HepG2 (cell line): ENCODE data around the gene KHK. TPM values are rescaled to one million over a fixed set of nuclear protein-coding genes. Genes with fewer than 3 reads are reported as not detected.

ENCODE experiments used
- AKAP8 ChIP-seq: sonication (generic); formaldehyde crosslinking; IDR thresholded peaks from 2 replicates; pipeline ENCODE4 v1.5.1; 2020; ENCODE audit warnings: mild to moderate bottlenecking, missing genetic modification reagents
- CCDC6 ChIP-seq: sonication (generic); formaldehyde crosslinking; IDR thresholded peaks from 2 replicates; pipeline ENCODE4 v1.8.1; 2022; ENCODE audit warnings: mild to moderate bottlenecking, missing genetic modification reagents, moderate library complexity
- KLF13 ChIP-seq: sonication (generic); formaldehyde crosslinking; IDR thresholded peaks from 2 replicates; pipeline ENCODE4 v1.4.0; 2020; ENCODE audit warnings: mild to moderate bottlenecking, missing genetic modification reagents
- MBNL3 ChIP-seq: fragments of 250-450 bp; sonication (Bioruptor Pico); conservative IDR thresholded peaks from 2 replicates; pipeline ENCODE4 v1.8.0; 2022; ENCODE audit warnings: mild to moderate bottlenecking, inconsistent platforms
- MIXL1 ChIP-seq: IDR thresholded peaks from 2 replicates; pipeline ENCODE4 v1.6.1; 2016
- MTA1 ChIP-seq: sonication (generic); formaldehyde crosslinking; IDR thresholded peaks from 2 replicates; pipeline ENCODE4 v1.4.0; 2020; ENCODE audit warnings: missing genetic modification reagents, mild to moderate bottlenecking, borderline replicate concordance
- PPARG ChIP-seq: conservative IDR thresholded peaks from 2 replicates; pipeline ENCODE4 v1.6.1; 2016; ENCODE audit warnings: missing biosample characterization, missing genetic modification reagents
- RAD51 ChIP-seq: fragments of 450-650 bp; IDR thresholded peaks from 2 replicates; pipeline ENCODE4 v1.6.1; 2016; ENCODE audit warnings: borderline replicate concordance
- RFX1 ChIP-seq: fragments of 450-650 bp; IDR thresholded peaks from 2 replicates; pipeline ENCODE4 v1.6.1; 2017
- RXRB ChIP-seq: IDR thresholded peaks from 2 replicates; pipeline ENCODE4 v1.6.1; 2016; ENCODE audit warnings: borderline replicate concordance, missing genetic modification reagents, missing compliant biosample characterization
- SRSF9 ChIP-seq: fragments of 200-400 bp; formaldehyde crosslinking; IDR thresholded peaks from 2 replicates; pipeline ENCODE4 v1.6.1; 2018; ENCODE audit warnings: borderline replicate concordance, mild to moderate bottlenecking, low read depth, low read length; ENCODE audit not compliant: insufficient read depth, poor library complexity, severe bottlenecking
- ZBTB42 ChIP-seq: sonication (generic); formaldehyde crosslinking; IDR thresholded peaks from 2 replicates; pipeline ENCODE4 v1.5.0; 2020; ENCODE audit warnings: mild to moderate bottlenecking, missing genetic modification reagents
- ZC3H4 ChIP-seq: sonication (generic); formaldehyde crosslinking; IDR thresholded peaks from 2 replicates; pipeline ENCODE4 v1.4.0; 2020; ENCODE audit warnings: missing genetic modification reagents, borderline replicate concordance
- ZFP37 ChIP-seq: sonication (generic); formaldehyde crosslinking; IDR thresholded peaks from 2 replicates; pipeline ENCODE4 v1.4.0; 2020; ENCODE audit warnings: missing genetic modification reagents, borderline replicate concordance
- ZFP82 ChIP-seq: sonication (generic); formaldehyde crosslinking; IDR thresholded peaks from 2 replicates; pipeline ENCODE4 v1.5.1; 2020; ENCODE audit warnings: mild to moderate bottlenecking, missing genetic modification reagents, borderline replicate concordance
- ZKSCAN8 ChIP-seq: IDR thresholded peaks from 2 replicates; pipeline ENCODE4 v1.6.1; 2016; ENCODE audit warnings: borderline replicate concordance, missing genetic modification reagents, missing compliant biosample characterization
- ZNF101 ChIP-seq: sonication (generic); formaldehyde crosslinking; IDR thresholded peaks from 2 replicates; pipeline ENCODE4 v1.4.0; 2020; ENCODE audit warnings: mild to moderate bottlenecking, low read depth, missing genetic modification reagents, borderline replicate concordance
- ZNF207 ChIP-seq: fragments of 450-650 bp; IDR thresholded peaks from 2 replicates; pipeline ENCODE4 v1.6.1; 2016; ENCODE audit warnings: antibody characterized with exemption, borderline replicate concordance
- ZNF501 ChIP-seq: sonication (generic); formaldehyde crosslinking; IDR thresholded peaks from 2 replicates; pipeline ENCODE4 v1.5.1; 2020; ENCODE audit warnings: mild to moderate bottlenecking, moderate library complexity, missing genetic modification reagents
- ZNF569 ChIP-seq: sonication (generic); formaldehyde crosslinking; IDR thresholded peaks from 2 replicates; pipeline ENCODE4 v1.5.0; 2020; ENCODE audit warnings: mild to moderate bottlenecking, missing genetic modification reagents, moderate library complexity, borderline replicate concordance
- ZNF616 ChIP-seq: sonication (generic); formaldehyde crosslinking; IDR thresholded peaks from 2 replicates; pipeline ENCODE4 v1.5.0; 2020; ENCODE audit warnings: low read depth, mild to moderate bottlenecking, missing genetic modification reagents
- ZNF670 ChIP-seq: sonication (generic); formaldehyde crosslinking; IDR thresholded peaks from 2 replicates; pipeline ENCODE4 v1.8.0; 2022; ENCODE audit warnings: mild to moderate bottlenecking, missing genetic modification reagents, borderline replicate concordance
- polyA plus RNA-seq, 8 experiments: library from polyadenylated mRNA; depleted of rRNA in 3 of 8; stranded (reverse) in 7 of 8; unstranded in 1 of 8; fragments of >200 nt; fragmentation: Illumina TruSeq in 4 of 8; extraction: Trizol in 4 of 8; gene quantifications; 2 replicates each; pipeline versions ENCODE4 v1.2.1 to v1.2.3, GENCODE V29; 2011 to 2016; ENCODE audit warnings: low read depth in 4 of 8, missing spikeins in 1 of 8, mixed read lengths in 1 of 8; ENCODE audit not compliant: insufficient read depth in 1 of 8
- total RNA-seq, 5 experiments: library from RNA; depleted of rRNA; stranded (reverse); fragments of >200 nt; fragmentation: Illumina TruSeq; extraction: Trizol; gene quantifications; 2 replicates each; pipeline ENCODE4 v1.2.3, GENCODE V29; 2016; ENCODE audit warnings: low read depth in 1 of 5
- TF ChIP-seq, protein P1 (sequence below): sonication (generic); formaldehyde crosslinking; IDR thresholded peaks from 2 replicates; pipeline ENCODE4 v1.4.0; 2020; ENCODE audit warnings: low read depth, missing genetic modification reagents
- TF ChIP-seq, protein P2 (sequence below): IDR thresholded peaks from 2 replicates; pipeline ENCODE4 v1.6.1; 2016; ENCODE audit warnings: control low read depth
- TF ChIP-seq, protein P3 (sequence below): conservative IDR thresholded peaks from 2 replicates; pipeline ENCODE4 v1.6.1; 2018; ENCODE audit warnings: missing genetic modification reagents

The KHK gene
- total and polyA plus RNA-seq, 2 of the 13 experiments (the other 11 are each of a cell fraction or from before 2014, with no cell fraction given) = 40.9 to 99.2 TPM

DNA sequence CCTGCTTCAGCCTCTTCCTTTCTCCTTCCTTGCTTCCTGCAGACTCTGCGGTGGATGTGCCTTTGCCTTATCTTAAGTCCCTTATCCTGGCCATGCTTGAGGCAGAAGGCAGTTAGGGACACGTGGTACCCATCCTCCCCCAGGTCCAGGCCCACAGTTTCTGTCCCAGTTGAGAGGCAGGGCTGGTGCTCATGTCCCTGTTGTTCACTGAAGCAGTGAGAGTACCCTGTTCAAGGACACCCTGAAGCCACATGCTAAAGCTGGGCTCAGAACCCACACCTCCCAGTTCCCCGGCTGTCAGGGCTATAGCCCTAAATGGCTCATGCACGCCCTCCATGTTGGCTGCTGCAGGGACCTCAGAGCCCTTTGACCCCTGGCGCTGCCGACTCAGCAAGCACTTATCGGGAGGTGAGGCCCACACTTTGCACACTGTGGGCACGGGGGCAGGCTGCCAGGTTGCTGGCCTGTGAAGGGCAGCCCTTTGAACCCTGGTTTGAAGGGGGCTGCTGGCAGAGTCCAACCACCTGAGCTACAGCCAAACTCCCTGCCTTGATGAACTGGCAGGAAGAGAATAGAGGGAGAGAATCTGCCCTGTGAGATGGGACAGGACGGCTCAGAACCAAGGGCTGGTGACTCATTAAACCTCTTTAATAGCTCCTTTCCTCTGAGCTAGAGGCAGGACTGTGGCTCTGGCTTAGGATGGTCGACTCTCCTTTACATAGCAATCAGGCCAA lies 6.3 kb downstream of the KHK start (continued):
- TF ChIP-seq, protein P1, sequence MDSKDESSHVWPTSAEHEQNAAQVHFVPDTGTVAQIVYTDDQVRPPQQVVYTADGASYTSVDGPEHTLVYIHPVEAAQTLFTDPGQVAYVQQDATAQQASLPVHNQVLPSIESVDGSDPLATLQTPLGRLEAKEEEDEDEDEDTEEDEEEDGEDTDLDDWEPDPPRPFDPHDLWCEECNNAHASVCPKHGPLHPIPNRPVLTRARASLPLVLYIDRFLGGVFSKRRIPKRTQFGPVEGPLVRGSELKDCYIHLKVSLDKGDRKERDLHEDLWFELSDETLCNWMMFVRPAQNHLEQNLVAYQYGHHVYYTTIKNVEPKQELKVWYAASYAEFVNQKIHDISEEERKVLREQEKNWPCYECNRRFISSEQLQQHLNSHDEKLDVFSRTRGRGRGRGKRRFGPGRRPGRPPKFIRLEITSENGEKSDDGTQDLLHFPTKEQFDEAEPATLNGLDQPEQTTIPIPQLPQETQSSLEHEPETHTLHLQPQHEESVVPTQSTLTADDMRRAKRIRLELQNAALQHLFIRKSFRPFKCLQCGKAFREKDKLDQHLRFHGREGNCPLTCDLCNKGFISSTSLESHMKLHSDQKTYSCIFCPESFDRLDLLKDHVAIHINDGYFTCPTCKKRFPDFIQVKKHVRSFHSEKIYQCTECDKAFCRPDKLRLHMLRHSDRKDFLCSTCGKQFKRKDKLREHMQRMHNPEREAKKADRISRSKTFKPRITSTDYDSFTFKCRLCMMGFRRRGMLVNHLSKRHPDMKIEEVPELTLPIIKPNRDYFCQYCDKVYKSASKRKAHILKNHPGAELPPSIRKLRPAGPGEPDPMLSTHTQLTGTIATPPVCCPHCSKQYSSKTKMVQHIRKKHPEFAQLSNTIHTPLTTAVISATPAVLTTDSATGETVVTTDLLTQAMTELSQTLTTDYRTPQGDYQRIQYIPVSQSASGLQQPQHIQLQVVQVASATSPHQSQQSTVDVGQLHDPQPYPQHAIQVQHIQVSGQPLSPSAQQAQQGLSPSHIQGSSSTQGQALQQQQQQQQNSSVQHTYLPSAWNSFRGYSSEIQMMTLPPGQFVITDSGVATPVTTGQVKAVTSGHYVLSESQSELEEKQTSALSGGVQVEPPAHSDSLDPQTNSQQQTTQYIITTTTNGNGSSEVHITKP = peak; percentile 71
- TF ChIP-seq ZNF101 (CRISPR knock-in tag) (no peak), PPARG (CRISPR knock-in tag) (peak; percentile 46), ZNF670 (CRISPR knock-in tag) (no peak), ZFP82 (no peak), ZC3H4 (no peak), RXRB (CRISPR knock-in tag) (peak; percentile 89), MIXL1 (peak; percentile 78; the same call in 1 of the 2 replicates), MBNL3 (CRISPR knock-in tag) (no peak), AKAP8 (0 out of 2 replicates have a peak, but pooled peaks have one; percentile 69), ZNF569 (CRISPR knock-in tag) (no peak), ZNF501 (CRISPR knock-in tag) (peak; percentile 78), KLF13 (CRISPR knock-in tag) (no peak), SRSF9 (no peak), RAD51 (no peak), MTA1 (CRISPR knock-in tag) (peak; percentile 100), ZNF616 (CRISPR knock-in tag) (peak; percentile 83), ZNF207 (no peak), ZKSCAN8 (CRISPR knock-in tag) (peak; percentile 66; the same call in 1 of the 2 replicates), CCDC6 (peak; percentile 66; the same call in 1 of the 2 replicates), ZBTB42 (CRISPR knock-in tag) (no peak; the same call in 1 of the 2 replicates), ZFP37 (CRISPR knock-in tag) (peak; percentile 91; the same call in 1 of the 2 replicates), RFX1 (no peak)
- TF ChIP-seq, protein P2, sequence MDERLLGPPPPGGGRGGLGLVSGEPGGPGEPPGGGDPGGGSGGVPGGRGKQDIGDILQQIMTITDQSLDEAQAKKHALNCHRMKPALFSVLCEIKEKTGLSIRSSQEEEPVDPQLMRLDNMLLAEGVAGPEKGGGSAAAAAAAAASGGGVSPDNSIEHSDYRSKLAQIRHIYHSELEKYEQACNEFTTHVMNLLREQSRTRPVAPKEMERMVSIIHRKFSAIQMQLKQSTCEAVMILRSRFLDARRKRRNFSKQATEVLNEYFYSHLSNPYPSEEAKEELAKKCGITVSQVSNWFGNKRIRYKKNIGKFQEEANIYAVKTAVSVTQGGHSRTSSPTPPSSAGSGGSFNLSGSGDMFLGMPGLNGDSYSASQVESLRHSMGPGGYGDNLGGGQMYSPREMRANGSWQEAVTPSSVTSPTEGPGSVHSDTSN (CRISPR knock-in tag) = no peak
- TF ChIP-seq, protein P3, sequence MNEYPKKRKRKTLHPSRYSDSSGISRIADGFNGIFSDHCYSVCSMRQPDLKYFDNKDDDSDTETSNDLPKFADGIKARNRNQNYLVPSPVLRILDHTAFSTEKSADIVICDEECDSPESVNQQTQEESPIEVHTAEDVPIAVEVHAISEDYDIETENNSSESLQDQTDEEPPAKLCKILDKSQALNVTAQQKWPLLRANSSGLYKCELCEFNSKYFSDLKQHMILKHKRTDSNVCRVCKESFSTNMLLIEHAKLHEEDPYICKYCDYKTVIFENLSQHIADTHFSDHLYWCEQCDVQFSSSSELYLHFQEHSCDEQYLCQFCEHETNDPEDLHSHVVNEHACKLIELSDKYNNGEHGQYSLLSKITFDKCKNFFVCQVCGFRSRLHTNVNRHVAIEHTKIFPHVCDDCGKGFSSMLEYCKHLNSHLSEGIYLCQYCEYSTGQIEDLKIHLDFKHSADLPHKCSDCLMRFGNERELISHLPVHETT (CRISPR knock-in tag) = peak; percentile 41; the same call in 1 of the 2 replicates
